GM19193 (cell line): ENCODE data around the gene ERCC4.

ENCODE experiments used
- POLR2A ChIP-seq: IDR thresholded peaks from 4 replicates; pipeline ENCODE4 v1.6.1; 2011; ENCODE audit not compliant: insufficient read depth, insufficient read length; ENCODE audit errors: extremely low read depth

The ERCC4 gene

GRCh38 chr16:13957197-13958078 is 37.5 kb downstream of the ERCC4 start:
- TF ChIP-seq POLR2A, result peak; percentile 25

DNA sequence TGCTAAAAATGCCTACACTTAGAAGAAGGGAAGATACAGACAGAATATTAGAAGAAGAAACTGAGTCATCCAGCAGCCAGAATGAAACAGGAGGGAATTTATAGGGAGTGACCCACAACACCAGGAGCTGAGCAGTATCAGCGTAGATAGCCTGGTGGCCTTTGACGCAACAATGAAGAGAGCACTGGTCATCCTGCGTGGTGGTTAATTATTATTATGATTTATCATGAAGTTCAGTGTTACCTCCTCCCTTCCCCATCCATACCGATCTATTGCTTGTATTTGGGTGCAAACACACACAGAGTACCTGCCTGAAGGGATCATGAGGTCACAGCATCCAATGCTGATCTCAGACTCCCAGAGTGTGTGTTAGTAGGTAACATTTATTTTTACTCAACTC is 38.5 kb downstream of the ERCC4 start:
- TF ChIP-seq POLR2A, result no peak

DNA sequence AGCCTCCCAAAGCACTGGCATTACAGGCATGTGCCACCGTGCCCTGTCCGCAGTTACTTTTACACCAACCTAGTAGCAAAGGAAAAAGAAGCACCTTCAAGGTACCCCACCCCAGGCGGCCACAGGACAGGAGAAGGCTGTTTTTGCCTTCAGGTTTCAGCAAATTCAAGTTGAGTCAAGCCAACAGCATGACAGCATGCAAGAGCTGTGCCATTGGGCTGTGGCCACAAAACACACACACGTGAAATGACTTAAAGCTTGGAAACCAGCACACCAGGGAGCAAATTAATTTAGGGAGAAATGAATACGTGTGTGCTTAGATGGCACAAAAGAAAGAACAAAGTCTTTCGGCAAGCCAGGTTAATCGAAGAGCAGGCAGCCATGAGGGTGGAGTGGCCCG is 39.7 kb downstream of the ERCC4 start:
- TF ChIP-seq POLR2A, result no peak

DNA sequence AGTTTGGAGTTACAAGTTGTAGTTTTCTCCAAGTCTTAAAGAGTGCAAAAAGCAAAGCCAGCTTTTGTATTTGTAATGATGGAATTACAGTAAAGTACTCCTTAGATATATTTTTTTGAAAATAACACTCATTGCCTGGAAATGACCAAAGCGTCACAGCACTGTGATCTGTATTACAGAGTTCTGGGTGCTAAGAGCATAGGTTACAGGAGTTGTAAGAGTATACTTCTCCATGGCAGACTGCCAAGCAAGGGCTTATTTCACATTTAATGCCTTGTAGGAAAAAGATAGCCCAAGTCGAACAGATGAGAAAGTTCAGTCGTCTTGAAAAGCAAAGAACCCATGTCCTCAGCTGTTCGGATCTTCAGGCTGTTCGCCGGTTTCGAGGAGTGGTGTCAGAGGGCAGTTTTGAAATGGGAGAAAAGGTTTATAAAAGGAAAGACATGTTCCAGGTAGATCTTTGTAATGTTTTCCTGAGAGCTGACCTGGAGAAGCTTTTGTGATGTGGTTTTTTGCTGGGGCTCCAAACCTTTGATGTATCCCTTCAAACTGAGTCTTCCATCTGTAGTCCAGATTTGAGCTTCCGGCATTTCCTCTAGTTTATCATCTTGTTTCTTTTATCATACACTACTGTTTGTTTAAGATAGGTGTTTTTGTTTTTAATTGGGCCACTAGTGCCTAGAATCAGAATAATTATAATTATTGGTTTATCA is 41.3 kb downstream of the ERCC4 start:
- no peak for TF ChIP-seq POLR2A

DNA sequence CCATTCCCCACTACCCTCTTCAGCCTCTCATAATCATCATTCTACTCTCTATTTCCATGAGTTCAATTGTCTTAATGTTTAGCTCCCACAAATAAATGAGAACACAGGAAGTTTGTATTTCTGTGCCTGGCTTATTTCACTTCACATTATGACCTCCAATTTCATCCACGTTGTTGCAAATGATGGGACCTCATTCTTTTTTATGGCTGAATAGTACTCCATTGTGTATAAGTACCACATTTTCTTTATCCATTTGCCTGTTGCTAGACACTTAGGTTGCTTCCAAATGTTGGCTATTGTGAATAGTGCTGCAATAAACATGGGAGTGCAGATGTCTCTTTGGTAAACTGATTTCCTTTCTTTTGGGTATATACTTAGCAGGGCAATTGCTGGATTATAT is 42.3 kb downstream of the ERCC4 start:
- TF ChIP-seq POLR2A, result no peak

- TF ChIP-seq POLR2A, result no peak
Observed at GRCh38 chr16:13968835-13969234, 48.9 kb downstream of the ERCC4 start.

DNA sequence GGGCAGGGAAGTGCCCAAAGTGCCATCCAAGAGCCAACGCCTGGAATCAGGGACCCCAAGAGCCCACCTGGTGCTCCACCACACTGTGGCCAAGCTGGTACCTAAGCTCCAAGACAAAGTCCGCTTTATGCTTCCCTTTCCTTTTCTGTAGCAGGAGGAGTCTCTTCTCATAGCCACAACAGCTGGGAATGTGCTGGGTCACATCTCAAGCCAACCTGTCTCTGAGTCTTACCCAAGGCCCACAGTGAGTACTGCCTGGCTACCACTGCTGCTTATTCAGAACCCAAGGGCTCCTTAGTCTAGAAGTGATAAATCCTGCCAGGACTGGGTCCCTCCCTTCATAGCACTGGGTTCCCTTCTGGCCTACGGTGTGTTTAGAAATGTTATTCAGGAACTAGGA is 49.8 kb downstream of the ERCC4 start:
- no peak for TF ChIP-seq POLR2A

- no peak for TF ChIP-seq POLR2A
Observed at GRCh38 chr16:13970708-13971422, 50.9 kb downstream of the ERCC4 start.

GRCh38 chr16:13973321-13974023 is 53.5 kb downstream of the ERCC4 start:
- no peak for TF ChIP-seq POLR2A

DNA sequence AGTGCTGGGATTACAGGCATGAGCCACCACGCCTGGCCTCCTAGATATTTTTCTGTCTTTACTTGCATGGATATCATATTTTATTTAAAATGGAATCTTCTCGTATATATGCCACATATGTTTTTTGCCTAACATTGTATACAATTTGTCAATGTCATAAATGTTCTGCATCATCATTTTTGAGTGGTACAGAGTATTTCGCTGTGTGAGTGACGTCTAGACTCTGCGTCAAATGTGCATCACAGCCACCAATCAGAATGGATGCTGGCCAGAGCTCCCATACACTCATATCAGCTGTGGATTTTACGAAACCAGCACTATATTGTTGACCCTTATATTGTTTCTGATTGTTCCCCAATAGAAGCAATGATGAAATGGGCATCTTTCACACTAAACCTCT is 57.2 kb downstream of the ERCC4 start:
- TF ChIP-seq POLR2A, result no peak

DNA sequence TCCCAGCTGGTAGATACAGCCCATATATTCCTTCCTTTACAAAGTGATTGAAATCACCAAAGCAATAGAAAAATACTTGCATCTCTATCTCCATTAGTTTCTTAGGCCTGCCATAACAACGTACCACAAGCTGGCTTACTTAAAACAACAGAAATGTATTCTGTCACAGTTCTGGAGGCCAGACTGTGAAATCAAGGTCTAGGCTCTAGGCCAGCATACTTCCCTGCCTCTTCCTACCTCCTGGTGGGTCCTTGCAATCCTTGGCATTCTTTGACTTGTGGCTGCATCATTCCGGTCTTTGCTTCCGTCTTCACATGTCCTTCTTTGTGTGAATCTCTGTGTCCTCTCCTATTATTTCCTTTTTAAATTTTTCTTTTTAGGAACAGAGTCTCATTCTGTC is 62.5 kb downstream of the ERCC4 start:
- no peak for TF ChIP-seq POLR2A

DNA sequence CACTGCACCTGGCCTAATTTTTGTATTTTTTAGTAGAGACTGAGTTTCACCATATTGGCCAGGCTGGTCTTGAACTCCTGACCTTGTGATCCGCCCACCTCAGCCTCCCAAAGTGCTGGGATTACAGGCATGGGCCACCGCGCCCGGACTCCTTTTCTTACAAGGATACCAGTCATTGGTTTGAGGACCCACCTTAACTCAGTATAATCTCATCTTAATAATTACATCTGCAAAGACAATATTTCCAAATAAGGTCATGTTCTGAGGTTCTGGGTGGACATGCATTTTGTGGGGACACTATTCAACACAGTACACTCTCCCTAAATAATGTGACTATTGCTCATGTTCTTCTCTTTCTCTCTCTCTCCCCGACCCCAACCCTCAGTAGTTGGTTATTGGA is 63.7 kb downstream of the ERCC4 start:
- TF ChIP-seq POLR2A, result no peak

DNA sequence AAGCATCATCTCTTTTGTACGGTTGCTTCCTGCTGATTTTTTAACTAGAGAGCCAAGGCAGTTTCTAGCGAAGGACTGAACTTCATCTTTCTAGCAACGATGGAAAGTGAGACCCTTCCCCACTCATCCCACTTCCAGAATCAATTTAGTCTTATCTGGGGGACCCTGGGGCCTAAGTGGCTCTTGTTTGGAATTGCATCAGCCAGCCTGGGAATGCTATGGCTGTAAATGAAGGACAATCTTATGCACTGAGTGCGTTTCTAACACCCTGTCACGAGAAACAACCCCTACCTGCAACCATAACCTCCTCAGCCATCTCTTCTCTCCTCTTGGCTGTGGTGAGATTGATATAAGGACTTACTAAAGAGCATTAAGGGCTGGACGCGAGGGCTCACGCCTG is 64.8 kb downstream of the ERCC4 start:
- no peak for TF ChIP-seq POLR2A

GRCh38 chr16:13988038-13988437 is 68.1 kb downstream of the ERCC4 start:
- TF ChIP-seq POLR2A, result no peak

DNA sequence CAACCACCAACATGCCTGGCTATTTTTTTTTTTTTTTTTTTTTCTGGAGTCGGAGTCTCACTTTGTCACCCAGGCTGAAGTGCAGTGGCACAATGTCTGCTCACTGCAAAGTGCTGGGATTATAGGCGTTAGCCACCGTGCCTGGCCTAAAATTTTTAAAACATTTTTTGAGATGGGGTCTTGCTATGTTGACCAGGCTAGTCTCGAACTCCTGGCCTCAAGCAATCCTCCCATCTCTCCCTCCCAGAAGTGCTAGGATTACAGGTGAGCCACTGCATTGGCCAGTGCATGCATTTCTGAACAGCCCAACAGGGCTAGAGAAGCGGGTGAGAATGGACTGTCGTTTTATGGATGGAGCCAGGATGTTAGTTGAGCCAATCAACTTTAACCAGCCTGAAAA is 72.4 kb downstream of the ERCC4 start:
- no peak for TF ChIP-seq POLR2A

GRCh38 chr16:13992976-13993375 is 73.0 kb downstream of the ERCC4 start:
- no peak for TF ChIP-seq POLR2A
